Left lung (tissue), 10 donors: Measurements from ENCODE around the gene CLDN19. TPM values are rescaled to one million over a fixed set of nuclear protein-coding genes. Genes with fewer than 3 reads are reported as not detected.

Experiments
- ATAC-seq: fragments of 200-7000 bp; cut with Tn5 transposase; one replicate; pipeline ENCODE4 v1.9.1; 2020; ENCODE audit warnings: moderate library complexity
- DNase-seq, 4 donors: peaks; one replicate each; pipeline ENCODE4 v3.0.0-alpha.2; 2013 to 2020
- H3K27ac ChIP-seq, 2 donors: fragments of 200-600 bp; sonication (generic) in 1 of 2; one replicate each; pipeline versions ENCODE4 v1.5.0 to v1.8.0; 2020 to 2021
- H3K27me3 ChIP-seq, 2 donors: fragments of 200-600 bp; sonication (generic) in 1 of 2; one replicate each; pipeline versions ENCODE4 v1.5.0 to v1.8.0; 2020 to 2021
- H3K36me3 ChIP-seq, 2 donors: fragments of 200-600 bp; sonication (generic) in 1 of 2; one replicate each; pipeline versions ENCODE4 v1.5.0 to v1.8.0; 2020 to 2021
- H3K4me1 ChIP-seq, 2 donors: fragments of 200-600 bp; one replicate each; pipeline ENCODE4 v1.8.0; 2021
- H3K4me3 ChIP-seq, 2 donors: fragments of 200-600 bp; sonication (generic) in 1 of 2; one replicate each; pipeline versions ENCODE4 v1.5.0 to v1.8.0; 2020 to 2021; ENCODE audit warnings: mild to moderate bottlenecking in 1 of 2
- H3K9me3 ChIP-seq, 2 donors: fragments of 200-600 bp; sonication (generic) in 1 of 2; one replicate each; pipeline versions ENCODE4 v1.5.0 to v1.8.0; 2020 to 2021
- CTCF ChIP-seq, 2 donors: fragments of 200-600 bp; sonication (generic) in 1 of 2; IDR thresholded peaks; one replicate each; pipeline versions ENCODE4 v1.5.0 to v1.8.0; 2021; ENCODE audit warnings: antibody characterized with exemption in 2 of 2
- intact Hi-C, 2 donors: fragments of 100-400 bp; cut with DNase I; formaldehyde crosslinking; loops; one replicate each; pipeline versions ENCODE4 v1.11.2 to v1.14.2; 2022
- polyA plus RNA-seq, 6 donors: library from polyadenylated mRNA; unstranded; fragments of 120-200 nt; gene quantifications; one replicate each; pipeline ENCODE4 v1.2.1, GENCODE V29; 2013; ENCODE audit not compliant: insufficient read length in 6 of 6
- total RNA-seq, 2 donors: library from RNA; stranded (reverse); fragmentation: NEBNext Ultra II Directional; extraction: Animal tissue kit (Norgen Biotek cat#: 25700); gene quantifications; one replicate each; pipeline ENCODE4 v1.2.1, GENCODE V29; 2021
- donor health status: DM: no; HTN: yes; CAD: no.
- donor health status: DM: no; HTN: no; CAD: no.

Gene CLDN19
- total and polyA plus RNA-seq, 8 donors: 16.5 to 24.1 (median 21.0) TPM; not detected in 2

- H3K9me3 ChIP-seq: no peaks in the 10 kb centered on the region
- TF ChIP-seq CTCF (IDR thresholded peaks at IDR 0.05): no peak
- H3K27ac ChIP-seq: no peak overlapping the region
- H3K4me1 ChIP-seq: peaks cover 0 to 11% of the 10 kb centered on the region in 2 donors
- intact Hi-C loops: loop anchor here in 1 of 2 donors (10.0 kb wide), 1 partner anchor 290 kb away; no protein-coding TSS in a partner anchor
- H3K4me3 ChIP-seq: no peak overlapping the region
- DNase-seq (no peak), ATAC-seq (no peak)
- H3K27me3 ChIP-seq: peaks cover 0 to 20% of the 10 kb centered on the region in 2 donors
- peaks cover 0 to 22% of the 10 kb centered on the region in 2 donors for H3K36me3 ChIP-seq
These were observed 44.5 kb upstream of the CLDN19 start for GRCh38 chr1:42784547-42784945.

GRCh38 chr1:42783092-42783491 lies 43.1 kb upstream of the CLDN19 start:
- Histone ChIP-seq H3K36me3 (peaks cover 0 to 28% of the 10 kb centered on the region in 2 donors), H3K9me3 (no peaks in the 10 kb centered on the region)
- ATAC-seq: no peak

GRCh38 chr1:42780176-42780575 lies 40.1 kb upstream of the CLDN19 start:
- ATAC-seq: no peak
- H3K27ac ChIP-seq: no peak overlapping the region
- DNase-seq: no peak
- H3K9me3 ChIP-seq: no peaks in the 10 kb centered on the region
- H3K36me3 ChIP-seq: peaks cover 0 to 57% of the 10 kb centered on the region in 2 donors
- H3K4me1 ChIP-seq: peaks cover 0 to 7% of the 10 kb centered on the region in 2 donors
- TF ChIP-seq CTCF (IDR thresholded peaks at IDR 0.05): no peak
- H3K4me3 ChIP-seq: no peak overlapping the region
- intact Hi-C loops: loop anchor here in 1 of 2 donors (10.0 kb wide), 1 partner anchor 295 kb away; no protein-coding TSS in a partner anchor
- peaks cover 0 to 8% of the 10 kb centered on the region in 2 donors for H3K27me3 ChIP-seq

More at GRCh38 chr1:42783092-42783491, 43.1 kb upstream of the CLDN19 start:
- TF ChIP-seq CTCF (IDR thresholded peaks at IDR 0.05): no peak
- no peak overlapping the region for H3K4me3 ChIP-seq
- H3K27me3 ChIP-seq: peaks cover 0 to 20% of the 10 kb centered on the region in 2 donors
- H3K27ac ChIP-seq: no peak overlapping the region
- no peak for DNase-seq
- H3K4me1 ChIP-seq: peaks cover 0 to 11% of the 10 kb centered on the region in 2 donors
- intact Hi-C loops: loop anchor here in 1 of 2 donors (10.0 kb wide), 1 partner anchor 292 kb away; no protein-coding TSS in a partner anchor

- Histone ChIP-seq H3K27me3 (peaks cover 0 to 3% of the 10 kb centered on the region in 2 donors), H3K4me3 (no peak overlapping the region), H3K36me3 (peaks cover 0 to 61% of the 10 kb centered on the region in 2 donors), H3K9me3 (no peaks in the 10 kb centered on the region), H3K27ac (no peak overlapping the region), H3K4me1 (peaks cover 0 to 2% of the 10 kb centered on the region in 2 donors)
- no peak for DNase-seq
- TF ChIP-seq CTCF (IDR thresholded peaks at IDR 0.05): no peak
- intact Hi-C loops: loop anchor here in 1 of 2 donors (10.0 kb wide), 1 partner anchor 295 kb away; no protein-coding TSS in a partner anchor
- no peak for ATAC-seq
These were observed 39.7 kb upstream of the CLDN19 start for GRCh38 chr1:42779725-42780124.

GRCh38 chr1:42777852-42778251 lies 37.8 kb upstream of the CLDN19 start:
- Histone ChIP-seq H3K27ac (no peak overlapping the region), H3K27me3 (no peaks in the 10 kb centered on the region), H3K4me1 (no peaks in the 10 kb centered on the region), H3K4me3 (no peak overlapping the region), H3K9me3 (no peaks in the 10 kb centered on the region), H3K36me3 (peaks cover 0 to 74% of the 10 kb centered on the region in 2 donors)
- intact Hi-C loops: no loop called here
- DNase-seq (peak in 1 of 4 donors; percentile 22), ATAC-seq (peak; percentile 78)
- TF ChIP-seq CTCF (IDR thresholded peaks at IDR 0.05): peak; percentile 30 to 60
